Activated T-helper 1 cell treated with anti-CD3 and anti-CD28 coated beads, Interleukin-12 subunit alpha, Interleukin-12 subunit beta, Interleukin-2, Interleukin-4 antibody, amounts not matched to agents 30 ng/mL and 10 ng/mL and 1 ng/mL, durations not matched to agents 14 hours and 24 hours and 36 hours (primary cell): Measurements from ENCODE around the gene APOE. TPM values are rescaled to one million over a fixed set of nuclear protein-coding genes. Genes with fewer than 3 reads are reported as not detected.

Experiments used
- DNase-seq: peaks from one replicate; pipeline ENCODE4 v3.0.0; 2021; ENCODE audit warnings: low spot score
- H3K27ac Mint-ChIP-seq: one replicate; pipeline ENCODE4 v1.8.0; 2021; ENCODE audit warnings: mild to moderate bottlenecking, mixed read lengths
- H3K27me3 Mint-ChIP-seq: one replicate; pipeline ENCODE4 v1.8.0; 2022; ENCODE audit warnings: mild to moderate bottlenecking, moderate library complexity, mixed read lengths; ENCODE audit not compliant: insufficient read depth
- H3K36me3 Mint-ChIP-seq: one replicate; pipeline ENCODE4 v1.8.0; 2021; ENCODE audit warnings: low read depth, mixed read lengths
- H3K4me1 Mint-ChIP-seq: one replicate; pipeline ENCODE4 v1.8.0; 2021; ENCODE audit warnings: low read depth, mixed read lengths
- H3K4me3 Mint-ChIP-seq: one replicate; pipeline ENCODE4 v1.8.0; 2021; ENCODE audit warnings: mild to moderate bottlenecking, moderate library complexity, mixed read lengths
- H3K9me3 Mint-ChIP-seq: one replicate; pipeline ENCODE4 v1.8.0; 2021; ENCODE audit warnings: mixed read lengths
- intact Hi-C: fragments of 100-400 bp; cut with micrococcal nuclease; formaldehyde crosslinking; loops from one replicate; pipeline ENCODE4 v1.15.1; 2024
- total RNA-seq: library from RNA; stranded (reverse); gene quantifications from 2 replicates; pipeline ENCODE4 v1.2.3, GENCODE V29; 2022

APOE gene
- total RNA-seq, 1 donor from 2014 or later: 0.41 TPM

GRCh38 chr19:44927746-44928145 lies 22.1 kb downstream of the APOE start:
- H3K36me3 Mint-ChIP-seq: no peaks in the 10 kb centered on the region
- H3K4me3 Mint-ChIP-seq: no peak overlapping the region
- intact Hi-C loops: loop anchor here (1.0 to 2.0 kb wide), 3 partner anchors 12 to 112 kb away; partner anchors contain the start of gene CLASRP
- H3K4me1 Mint-ChIP-seq: peaks cover 5% of the 10 kb centered on the region
- H3K27me3 Mint-ChIP-seq: peaks cover 17% of the 10 kb centered on the region
- no peaks in the 10 kb centered on the region for H3K9me3 Mint-ChIP-seq
- no peak overlapping the region for H3K27ac Mint-ChIP-seq
- no peak for DNase-seq

GRCh38 chr19:44930088-44930487 lies 24.5 kb downstream of the APOE start:
- intact Hi-C loops: no loop called here
- Mint-ChIP-seq H3K36me3 (no peaks in the 10 kb centered on the region), H3K4me3 (no peak overlapping the region), H3K27ac (no peak overlapping the region), H3K4me1 (peaks cover 5% of the 10 kb centered on the region), H3K27me3 (peaks cover 17% of the 10 kb centered on the region), H3K9me3 (no peaks in the 10 kb centered on the region)
- DNase-seq: no peak

- Mint-ChIP-seq H3K27me3 (peaks cover 10% of the 10 kb centered on the region), H3K4me3 (no peak overlapping the region), H3K4me1 (peaks cover 5% of the 10 kb centered on the region), H3K36me3 (no peaks in the 10 kb centered on the region), H3K27ac (no peak overlapping the region), H3K9me3 (no peaks in the 10 kb centered on the region)
- intact Hi-C loops: no loop called here
- no peak for DNase-seq
Observed at GRCh38 chr19:44931541-44931940, 25.9 kb downstream of the APOE start.

- Mint-ChIP-seq H3K9me3 (no peaks in the 10 kb centered on the region), H3K4me3 (no peak overlapping the region), H3K27ac (no peak overlapping the region), H3K4me1 (no peaks in the 10 kb centered on the region), H3K27me3 (no peaks in the 10 kb centered on the region), H3K36me3 (no peaks in the 10 kb centered on the region)
- intact Hi-C loops: no loop called here
- no peak for DNase-seq
Observed at GRCh38 chr19:44939668-44940067, 34.1 kb downstream of the APOE start.

- intact Hi-C loops: no loop called here
- no peaks in the 10 kb centered on the region for H3K27me3 Mint-ChIP-seq
- H3K27ac Mint-ChIP-seq: no peak within 1 kb of the TSS
- H3K9me3 Mint-ChIP-seq: no peaks in the 10 kb centered on the region
- no peak within 1 kb of the TSS for H3K4me3 Mint-ChIP-seq
- no peaks in the 10 kb centered on the region for H3K36me3 Mint-ChIP-seq
- no peaks in the 10 kb centered on the region for H3K4me1 Mint-ChIP-seq
- DNase-seq: no peak
Observed at GRCh38 chr19:44942067-44942571, 36.5 kb downstream of the APOE start, which contains the start of gene APOC4. Gene APOC4, plus strand, starts transcription at chr19:44942237. Its CDS starts 41 bp downstream, at chr19:44942278.

- Mint-ChIP-seq H3K27ac (no peak overlapping the region), H3K4me3 (no peak overlapping the region), H3K9me3 (no peaks in the 10 kb centered on the region), H3K4me1 (no peaks in the 10 kb centered on the region), H3K27me3 (no peaks in the 10 kb centered on the region), H3K36me3 (no peaks in the 10 kb centered on the region)
- intact Hi-C loops: no loop called here
- DNase-seq: no peak
Observed at GRCh38 chr19:44943801-44944249, 38.2 kb downstream of the APOE start.

- no peaks in the 10 kb centered on the region for H3K4me1 Mint-ChIP-seq
- H3K4me3 Mint-ChIP-seq: no peak overlapping the region
- intact Hi-C loops: no loop called here
- H3K27ac Mint-ChIP-seq: no peak overlapping the region
- no peaks in the 10 kb centered on the region for H3K27me3 Mint-ChIP-seq
- DNase-seq: no peak
- H3K9me3 Mint-ChIP-seq: no peaks in the 10 kb centered on the region
- peaks cover 1% of the 10 kb centered on the region for H3K36me3 Mint-ChIP-seq
Observed at GRCh38 chr19:44947041-44947581, 41.5 kb downstream of the APOE start.

- intact Hi-C loops: no loop called here
- DNase-seq: no peak
- H3K9me3 Mint-ChIP-seq: no peaks in the 10 kb centered on the region
- H3K36me3 Mint-ChIP-seq: peaks cover 1% of the 10 kb centered on the region
- no peak overlapping the region for H3K27ac Mint-ChIP-seq
- H3K4me3 Mint-ChIP-seq: no peak overlapping the region
- H3K27me3 Mint-ChIP-seq: no peaks in the 10 kb centered on the region
- H3K4me1 Mint-ChIP-seq: no peaks in the 10 kb centered on the region
Observed at GRCh38 chr19:44948237-44948636, 42.6 kb downstream of the APOE start.

- H3K9me3 Mint-ChIP-seq: no peaks in the 10 kb centered on the region
- intact Hi-C loops: no loop called here
- H3K4me3 Mint-ChIP-seq: no peak overlapping the region
- no peaks in the 10 kb centered on the region for H3K27me3 Mint-ChIP-seq
- peaks cover 1% of the 10 kb centered on the region for H3K36me3 Mint-ChIP-seq
- no peak for DNase-seq
- H3K27ac Mint-ChIP-seq: no peak overlapping the region
- H3K4me1 Mint-ChIP-seq: peaks cover 6% of the 10 kb centered on the region
Observed at GRCh38 chr19:44948763-44949374, 43.3 kb downstream of the APOE start.

GRCh38 chr19:44949550-44949949 lies 44.0 kb downstream of the APOE start:
- H3K27ac Mint-ChIP-seq: no peak overlapping the region

GRCh38 chr19:44951179-44952159 lies 45.9 kb downstream of the APOE start:
- Mint-ChIP-seq H3K4me3 (no peak overlapping the region), H3K27me3 (no peaks in the 10 kb centered on the region), H3K36me3 (peaks cover 1% of the 10 kb centered on the region), H3K4me1 (peaks cover 16% of the 10 kb centered on the region), H3K27ac (no peak overlapping the region), H3K9me3 (no peaks in the 10 kb centered on the region)
- intact Hi-C loops: loop anchor here (1.0 to 5.0 kb wide), 5 partner anchors 48 to 262 kb away; no protein-coding TSS in a partner anchor
- DNase-seq: peak; percentile 49

More at GRCh38 chr19:44949550-44949949, 44.0 kb downstream of the APOE start:
- DNase-seq: no peak
- no peak overlapping the region for H3K4me3 Mint-ChIP-seq
- intact Hi-C loops: no loop called here
- no peaks in the 10 kb centered on the region for H3K9me3 Mint-ChIP-seq
- H3K27me3 Mint-ChIP-seq: no peaks in the 10 kb centered on the region
- peaks cover 7% of the 10 kb centered on the region for H3K4me1 Mint-ChIP-seq
- peaks cover 1% of the 10 kb centered on the region for H3K36me3 Mint-ChIP-seq

- no peak for DNase-seq
- Mint-ChIP-seq H3K27me3 (no peaks in the 10 kb centered on the region), H3K4me3 (peak overlapping the region; percentile 96), H3K27ac (peak overlapping the region; percentile 93), H3K4me1 (peaks cover 33% of the 10 kb centered on the region), H3K9me3 (no peaks in the 10 kb centered on the region), H3K36me3 (peaks cover 1% of the 10 kb centered on the region)
- intact Hi-C loops: loop anchor here (1.0 to 5.0 kb wide), 4 partner anchors 39 to 224 kb away; partner anchors contain the start of genes BLOC1S3 and TRAPPC6A
Observed at GRCh38 chr19:44954278-44954648, 48.7 kb downstream of the APOE start.
